Suppressor macrophage treated with lipopolysaccharide for 4 hours (primary cell): Measurements from ENCODE around the gene BOLA1.

Source experiments
- DNase-seq: peaks from one replicate; pipeline ENCODE4 v3.0.0-alpha.2; 2020

The BOLA1 gene

GRCh38 chr1:149887456-149888246 is 11.7 kb upstream of the BOLA1 start:
- peak; percentile 96 for DNase-seq

- DNase-seq = peak; percentile 86
Observed at GRCh38 chr1:149888247-149888998, 10.9 kb upstream of the BOLA1 start.

GRCh38 chr1:149888999-149889289 is 10.4 kb upstream of the BOLA1 start:
- peak; percentile 21 for DNase-seq

- DNase-seq = no peak
Observed at GRCh38 chr1:149896575-149896974, 2.8 kb upstream of the BOLA1 start.

- DNase-seq = no peak
Observed at GRCh38 chr1:149903836-149904491, 4.6 kb downstream of the BOLA1 start.

GRCh38 chr1:149906570-149907075 is 7.3 kb downstream of the BOLA1 start:
- DNase-seq = no peak

- DNase-seq = no peak
Observed at GRCh38 chr1:149914545-149914944, 15.2 kb downstream of the BOLA1 start.

GRCh38 chr1:149915429-149916192 is 16.2 kb downstream of the BOLA1 start:
- no peak for DNase-seq

- no peak for DNase-seq
Observed at GRCh38 chr1:149916193-149916897, 17.0 kb downstream of the BOLA1 start.

GRCh38 chr1:149916898-149917252 is 17.5 kb downstream of the BOLA1 start:
- no peak for DNase-seq

GRCh38 chr1:149917571-149918144 is 18.3 kb downstream of the BOLA1 start, which contains the start of gene SV2A:
Gene SV2A (minus strand): TSS chr1:149917844. CDS start chr1:149913840, 4,004 bp downstream.
- DNase-seq = no peak

GRCh38 chr1:149923626-149924025 is 24.3 kb downstream of the BOLA1 start:
- DNase-seq = no peak

- no peak for DNase-seq
Observed at GRCh38 chr1:149925345-149925744, 26.0 kb downstream of the BOLA1 start.

GRCh38 chr1:149925751-149926150 is 26.4 kb downstream of the BOLA1 start:
- DNase-seq = no peak

GRCh38 chr1:149926296-149926695 is 26.9 kb downstream of the BOLA1 start:
- DNase-seq = no peak

GRCh38 chr1:149927056-149927562 is 27.7 kb downstream of the BOLA1 start:
- no peak for DNase-seq

- DNase-seq = peak; percentile 96
Observed at GRCh38 chr1:149927563-149928400, 28.4 kb downstream of the BOLA1 start, which contains the start of gene SF3B4. Gene SF3B4 (minus strand): TSS chr1:149927803. CDS start chr1:149927759, 44 bp downstream.

- no peak for DNase-seq
Observed at GRCh38 chr1:149928401-149928724, 29.0 kb downstream of the BOLA1 start.

- DNase-seq = peak; percentile 29
Observed at GRCh38 chr1:149929856-149930255, 30.5 kb downstream of the BOLA1 start.

- DNase-seq = peak; percentile 68
Observed at GRCh38 chr1:149931212-149931790, 31.9 kb downstream of the BOLA1 start.
